RWPE1 (cell line): ENCODE data around the gene MYL5.
"Not testable (repeated sequence)": the region's sequence is repeated elsewhere in the genome, so short reads cannot be mapped to it uniquely, and the experiment has no call there.

ENCODE experiments used
- CTCF ChIA-PET: fragments of 350-600 bp; sonication (Branson Sonifier 250); formaldehyde crosslinking; extraction: SDS; loops from one replicate; lab custom pipeline; 2021; lab: Yijun Ruan, JAX
- POLR2A ChIA-PET: fragments of 400-600 bp; formaldehyde crosslinking; extraction: SDS; loops from one replicate; lab custom pipeline; 2020; ENCODE audit warnings: antibody characterized with exemption; ENCODE audit not compliant: low non-redundant PET; lab: Yijun Ruan, JAX
- DNase-seq: peaks from one replicate; pipeline ENCODE4 v3.0.0; 2012; ENCODE audit warnings: low spot score
- H3K27ac ChIP-seq: fragments of 450-650 bp; 2 replicates; pipeline ENCODE4 v1.5.1; 2017
- TF ChIP-seq, protein P1 (sequence below): fragments of 450-650 bp; conservative IDR thresholded peaks from 2 replicates; pipeline ENCODE4 v1.5.1; 2017; ENCODE audit warnings: low read depth, mild to moderate bottlenecking

The MYL5 gene

DNA sequence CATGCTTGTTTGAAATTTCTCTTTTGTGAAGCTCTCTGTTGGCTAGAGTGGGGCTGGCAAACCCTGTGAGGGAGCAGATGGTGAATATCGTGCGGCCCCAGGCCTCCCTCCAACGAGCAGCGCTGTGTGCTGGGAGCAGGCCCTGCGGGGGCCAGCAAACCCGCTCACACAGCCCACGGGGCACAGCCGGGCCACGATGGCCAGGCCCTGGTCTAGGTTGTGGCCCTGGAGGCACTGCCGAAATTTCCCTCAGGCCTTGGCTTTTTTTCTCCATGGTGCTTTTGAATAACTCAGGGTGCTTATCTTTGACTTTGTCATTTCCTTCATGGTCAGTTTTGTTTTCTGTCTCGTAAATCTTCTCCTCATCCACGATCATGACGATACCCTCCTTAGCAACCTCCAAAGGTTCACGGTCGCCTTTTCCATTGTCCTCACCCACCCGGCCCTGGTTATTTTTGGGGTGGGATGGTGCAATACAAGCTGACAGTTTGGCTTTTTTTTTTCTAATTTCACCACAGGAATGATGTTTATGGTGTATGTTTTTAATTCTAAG, 52.0 kb downstream of the MYL5 start:
- ChIA-PET POLR2A (no interaction called here), CTCF (no interaction called here)
- peak overlapping the region; percentile 25; the same call in 1 of the 2 replicates for H3K27ac ChIP-seq
- TF ChIP-seq, protein P1, sequence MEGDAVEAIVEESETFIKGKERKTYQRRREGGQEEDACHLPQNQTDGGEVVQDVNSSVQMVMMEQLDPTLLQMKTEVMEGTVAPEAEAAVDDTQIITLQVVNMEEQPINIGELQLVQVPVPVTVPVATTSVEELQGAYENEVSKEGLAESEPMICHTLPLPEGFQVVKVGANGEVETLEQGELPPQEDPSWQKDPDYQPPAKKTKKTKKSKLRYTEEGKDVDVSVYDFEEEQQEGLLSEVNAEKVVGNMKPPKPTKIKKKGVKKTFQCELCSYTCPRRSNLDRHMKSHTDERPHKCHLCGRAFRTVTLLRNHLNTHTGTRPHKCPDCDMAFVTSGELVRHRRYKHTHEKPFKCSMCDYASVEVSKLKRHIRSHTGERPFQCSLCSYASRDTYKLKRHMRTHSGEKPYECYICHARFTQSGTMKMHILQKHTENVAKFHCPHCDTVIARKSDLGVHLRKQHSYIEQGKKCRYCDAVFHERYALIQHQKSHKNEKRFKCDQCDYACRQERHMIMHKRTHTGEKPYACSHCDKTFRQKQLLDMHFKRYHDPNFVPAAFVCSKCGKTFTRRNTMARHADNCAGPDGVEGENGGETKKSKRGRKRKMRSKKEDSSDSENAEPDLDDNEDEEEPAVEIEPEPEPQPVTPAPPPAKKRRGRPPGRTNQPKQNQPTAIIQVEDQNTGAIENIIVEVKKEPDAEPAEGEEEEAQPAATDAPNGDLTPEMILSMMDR = no peak
- DNase-seq = no peak

DNA sequence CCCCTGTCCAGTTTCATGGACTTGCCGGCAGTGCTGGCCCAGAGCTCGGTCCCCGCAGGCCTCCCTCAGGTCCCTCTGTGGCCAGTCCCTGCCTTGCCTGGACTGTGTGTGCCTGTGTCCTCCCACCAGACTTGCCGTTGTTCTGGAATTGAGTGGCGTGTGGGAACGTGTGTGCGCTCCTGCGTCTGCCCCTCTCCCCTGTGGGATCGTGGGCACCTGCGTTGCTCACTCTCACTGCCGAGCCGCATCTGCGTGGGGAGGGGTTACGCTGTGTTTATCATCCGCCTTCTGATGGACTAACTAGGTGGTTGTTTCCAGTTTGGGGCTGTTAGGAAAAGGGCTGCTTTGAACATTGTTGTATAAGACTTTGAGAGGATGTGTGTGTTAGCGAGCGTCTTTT, 52.5 kb downstream of the MYL5 start:
- CTCF ChIA-PET = no interaction called here
- no peak for DNase-seq
- TF ChIP-seq, protein P1 = no peak
- POLR2A ChIA-PET = no interaction called here
- H3K27ac ChIP-seq = no peak overlapping the region

DNA sequence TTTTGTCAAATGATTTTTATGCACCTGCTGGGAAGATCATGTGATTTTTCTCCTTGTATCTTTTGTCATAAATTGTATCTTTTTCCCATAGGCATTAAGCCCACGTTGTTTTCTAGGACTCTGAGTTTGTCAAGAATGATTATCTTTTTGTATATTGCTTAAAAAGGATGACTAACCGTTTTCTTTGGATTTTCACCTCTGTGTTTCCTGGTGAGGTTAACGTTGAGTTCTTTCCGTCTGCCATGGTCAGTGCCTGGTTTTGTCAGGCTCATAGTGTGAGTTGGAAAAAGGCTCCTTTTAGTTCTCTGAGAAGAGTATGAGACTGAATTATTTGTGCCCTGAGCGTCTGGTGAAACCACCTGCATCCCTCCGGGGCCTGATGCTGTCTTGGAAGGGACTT, 53.2 kb downstream of the MYL5 start:
- ChIA-PET POLR2A (no interaction called here), CTCF (no interaction called here)
- no peak overlapping the region for H3K27ac ChIP-seq
- DNase-seq = no peak
- TF ChIP-seq, protein P1 = no peak

DNA sequence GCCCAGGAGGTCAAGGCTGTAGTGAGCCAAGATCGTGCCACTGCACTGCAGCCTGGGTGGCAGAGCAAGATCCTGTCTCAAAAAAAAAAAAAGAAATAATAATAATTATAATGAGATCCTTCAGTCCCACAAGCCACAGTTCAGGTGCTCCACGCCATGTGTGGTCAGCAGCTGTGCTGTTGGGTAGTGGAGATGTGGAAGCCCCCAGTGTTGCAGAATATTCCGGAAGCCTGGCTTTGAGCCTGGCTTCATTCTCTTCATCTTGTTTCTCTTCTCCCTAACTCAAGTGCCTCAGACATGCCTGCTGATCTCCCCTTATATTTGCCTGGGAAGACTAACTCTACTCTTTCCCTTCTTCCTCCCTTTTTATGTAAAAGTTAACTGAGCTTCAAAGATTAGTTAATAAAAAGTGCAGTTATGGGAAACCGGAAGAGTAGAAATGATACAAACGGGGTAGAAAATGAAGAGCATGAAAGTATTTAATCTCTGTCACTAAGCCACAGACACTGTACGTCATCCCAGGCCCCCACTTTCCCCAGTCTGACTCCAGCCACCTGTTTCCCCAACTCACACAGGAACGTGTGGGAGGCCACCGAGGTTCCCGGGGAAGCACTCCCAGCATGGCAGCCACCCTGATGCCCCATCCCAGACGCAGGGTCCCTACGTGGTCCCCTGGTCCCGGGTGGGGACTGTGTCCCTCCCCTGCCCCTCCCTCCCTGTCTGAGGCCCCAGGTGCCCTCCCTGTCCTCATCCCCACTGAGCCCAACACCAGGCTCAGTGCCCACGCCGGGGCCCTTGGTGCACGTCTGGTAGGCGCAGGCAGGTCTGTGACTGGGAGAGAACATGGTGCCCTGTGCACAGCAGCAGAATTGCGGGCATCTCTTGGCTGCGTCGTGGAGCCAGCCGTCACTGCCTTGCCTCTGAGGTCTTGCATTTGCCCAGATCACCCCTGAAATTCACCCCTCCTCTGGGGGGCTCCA, 55.3 kb downstream of the MYL5 start:
- POLR2A ChIA-PET = no interaction called here

DNA sequence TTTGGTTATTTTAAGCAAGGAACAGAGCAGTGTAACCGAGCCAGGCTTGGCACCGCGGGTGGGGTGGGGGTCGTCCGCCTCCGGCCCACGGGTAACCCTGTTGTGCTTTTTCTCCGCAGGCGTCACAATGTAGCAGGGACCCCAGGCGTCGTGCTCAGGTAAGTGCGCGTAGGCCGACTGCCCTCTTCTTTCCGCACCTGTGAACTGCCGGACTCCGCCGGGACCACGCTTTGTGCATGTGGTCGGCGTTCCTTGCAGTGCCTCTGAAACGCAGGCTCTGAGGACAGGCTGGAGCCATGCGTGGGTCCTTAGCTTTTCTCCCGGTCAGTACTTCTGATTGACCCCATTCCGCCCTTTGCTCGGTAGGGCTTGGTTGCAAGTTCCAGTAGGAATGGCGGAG, 56.2 kb downstream of the MYL5 start:
- peak overlapping the region; percentile 53 for H3K27ac ChIP-seq
- ChIA-PET POLR2A (no interaction called here), CTCF (no interaction called here)
- DNase-seq = no peak
- TF ChIP-seq, protein P1 = no peak

More for the DNA sequence above, 55.3 kb downstream of the MYL5 start:
- TF ChIP-seq, protein P1 = no peak
- CTCF ChIA-PET = interaction anchor here (0.6 to 1.0 kb wide), 2 partner anchors 13 to 81 kb away, joined by 3 to 4 read pairs; no protein-coding TSS in a partner anchor
- no peak for DNase-seq
- peak overlapping the region; percentile 53; the same call in 1 of the 2 replicates for H3K27ac ChIP-seq

DNA sequence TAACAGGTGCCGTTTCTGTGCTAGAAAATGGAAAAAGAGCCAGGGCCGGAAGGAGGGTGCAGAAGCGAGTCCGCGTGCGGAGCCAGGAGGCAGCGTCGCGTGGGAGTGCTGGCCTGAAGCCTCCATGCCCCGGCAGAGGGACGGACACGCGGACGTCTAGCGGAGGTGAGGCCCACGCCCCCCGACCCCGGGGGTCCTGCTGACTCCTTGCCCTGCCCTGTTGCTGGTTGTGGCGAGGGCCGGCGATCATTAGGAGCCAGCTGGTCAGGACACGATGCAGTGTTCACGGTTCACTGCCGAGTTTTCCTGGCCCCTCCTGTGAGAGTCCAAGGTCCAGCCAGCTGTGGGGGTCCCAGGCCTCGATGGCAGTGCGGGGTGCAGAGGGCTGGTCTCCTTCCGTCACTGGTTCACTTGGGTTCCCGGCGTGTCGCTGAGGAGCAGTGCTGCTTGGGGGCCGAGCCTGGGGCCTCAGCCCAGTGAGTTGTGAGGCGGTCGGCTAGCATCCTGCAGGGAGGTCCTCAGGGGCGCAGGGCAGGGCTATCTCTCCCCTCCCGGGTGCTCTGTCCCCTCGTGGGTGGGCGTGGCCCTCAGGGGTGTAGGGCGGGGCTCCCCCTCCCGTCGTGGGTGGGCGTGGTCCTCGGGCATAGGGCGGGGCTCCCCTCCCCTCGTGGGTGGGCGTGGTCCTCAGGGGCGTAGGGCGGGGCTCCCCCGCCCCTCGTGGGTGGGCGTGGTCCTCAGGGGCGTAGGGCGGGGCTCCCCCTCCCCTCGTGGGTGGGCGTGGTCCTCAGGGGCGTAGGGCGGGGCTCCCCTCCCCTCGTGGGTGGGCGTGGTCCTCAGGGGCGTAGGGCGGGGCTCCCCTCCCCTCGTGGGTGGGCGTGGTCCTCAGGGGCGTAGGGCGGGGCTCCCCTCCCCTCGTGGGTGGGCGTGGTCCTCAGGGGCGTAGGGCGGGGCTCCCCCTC, 56.9 kb downstream of the MYL5 start:
- DNase-seq, CTCF ChIA-PET, POLR2A ChIA-PET: not testable (repeated sequence)
- peak overlapping the region; percentile 53 for H3K27ac ChIP-seq
